Measurements from ENCODE around the gene ARMC2.
A peak's percentile ranks its signal among the peaks of the same experiment; 100 is the strongest.
"Not testable (repeated sequence)": the region's sequence is repeated elsewhere in the genome, so short reads cannot be mapped to it uniquely, and the experiment has no call there.

ARMC2 gene, protein sequence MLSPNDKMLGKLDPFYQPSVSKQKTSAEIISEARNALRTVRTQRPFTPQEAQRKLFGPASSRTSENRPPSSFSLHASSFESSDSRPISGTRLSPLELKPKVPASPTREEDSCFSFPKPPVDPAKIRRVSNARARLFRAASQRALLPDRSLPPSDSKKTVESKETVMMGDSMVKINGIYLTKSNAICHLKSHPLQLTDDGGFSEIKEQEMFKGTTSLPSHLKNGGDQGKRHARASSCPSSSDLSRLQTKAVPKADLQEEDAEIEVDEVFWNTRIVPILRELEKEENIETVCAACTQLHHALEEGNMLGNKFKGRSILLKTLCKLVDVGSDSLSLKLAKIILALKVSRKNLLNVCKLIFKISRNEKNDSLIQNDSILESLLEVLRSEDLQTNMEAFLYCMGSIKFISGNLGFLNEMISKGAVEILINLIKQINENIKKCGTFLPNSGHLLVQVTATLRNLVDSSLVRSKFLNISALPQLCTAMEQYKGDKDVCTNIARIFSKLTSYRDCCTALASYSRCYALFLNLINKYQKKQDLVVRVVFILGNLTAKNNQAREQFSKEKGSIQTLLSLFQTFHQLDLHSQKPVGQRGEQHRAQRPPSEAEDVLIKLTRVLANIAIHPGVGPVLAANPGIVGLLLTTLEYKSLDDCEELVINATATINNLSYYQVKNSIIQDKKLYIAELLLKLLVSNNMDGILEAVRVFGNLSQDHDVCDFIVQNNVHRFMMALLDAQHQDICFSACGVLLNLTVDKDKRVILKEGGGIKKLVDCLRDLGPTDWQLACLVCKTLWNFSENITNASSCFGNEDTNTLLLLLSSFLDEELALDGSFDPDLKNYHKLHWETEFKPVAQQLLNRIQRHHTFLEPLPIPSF

DNA sequence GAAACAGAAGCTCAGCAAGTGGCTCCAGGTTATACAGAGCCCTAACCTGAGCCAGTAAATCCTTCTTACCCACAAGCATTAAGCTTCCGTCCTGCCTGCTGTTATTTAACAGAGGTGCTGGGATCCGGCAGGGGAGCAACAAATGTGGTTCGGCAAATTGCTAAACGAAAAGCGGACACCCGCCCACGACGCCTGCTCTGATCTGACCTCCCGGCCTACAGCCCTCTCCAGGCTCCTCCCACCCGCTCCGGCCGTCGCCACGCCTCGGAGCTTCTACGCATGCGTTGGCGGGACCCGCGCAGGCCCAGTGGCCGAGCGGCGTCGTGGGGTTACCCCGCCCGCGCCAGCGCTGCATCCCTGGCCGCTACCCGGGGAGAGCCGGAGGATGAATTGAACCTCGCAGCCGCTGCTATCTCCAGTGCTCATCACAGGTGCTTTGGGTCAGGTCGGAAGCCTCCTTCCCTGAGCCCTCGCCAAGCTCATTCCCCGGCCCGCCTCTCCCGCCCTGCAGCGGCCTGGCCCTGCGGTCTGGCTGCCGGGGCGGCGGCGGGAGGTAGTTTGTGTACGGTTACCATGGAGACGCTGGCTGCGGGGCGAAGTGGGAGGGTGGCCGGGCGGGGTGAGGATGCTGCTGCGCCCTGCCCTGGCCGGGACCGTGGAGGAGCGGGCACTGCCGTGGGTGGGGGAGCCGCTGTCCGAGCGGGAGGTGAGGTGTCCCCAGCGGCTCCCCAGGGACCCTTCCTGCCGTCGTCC is at the start of gene ARMC2:
Gene ARMC2, plus strand, starts transcription at position 307 of the 753 bp plus-strand sequence. CDS start 5,846 bp downstream, outside the sequence.
- peak; percentile 67 for DNase-seq (ENCODE audit: low read depth, low spot score)

DNA sequence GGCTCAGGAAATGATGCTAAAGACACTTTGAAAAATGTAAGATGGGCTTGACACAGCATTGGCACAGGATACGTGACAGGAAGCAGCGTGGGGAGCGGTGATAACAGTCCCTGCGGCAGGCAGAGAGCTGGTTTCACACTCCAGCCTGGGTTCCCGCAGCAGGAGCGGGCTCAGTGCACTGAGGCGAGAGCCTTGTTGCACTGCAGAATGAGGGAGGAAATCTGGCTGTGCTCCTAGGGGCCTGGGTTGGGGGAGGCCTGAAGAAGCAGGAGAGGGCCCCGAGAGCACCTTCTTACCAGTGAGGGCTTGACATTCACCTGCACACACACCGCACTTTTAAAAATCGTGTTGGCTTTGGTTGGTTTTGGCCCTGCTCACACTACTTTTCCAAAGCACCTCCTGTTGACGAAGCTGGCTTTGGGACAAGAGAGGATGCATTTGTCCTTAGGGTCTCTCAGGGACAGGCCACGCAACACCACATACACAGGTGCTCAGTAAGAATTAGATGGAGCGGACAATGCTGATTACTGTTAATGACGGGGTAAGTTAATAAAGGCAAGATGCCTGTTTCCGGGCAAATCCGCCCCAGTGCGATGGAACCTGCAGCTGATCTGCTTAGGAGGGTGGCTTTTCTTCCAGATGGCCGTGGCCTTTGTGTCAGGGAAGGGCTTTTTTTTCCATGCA is 49.4 kb upstream of the ARMC2 start:
- no peak for DNase-seq (ENCODE audit: low read depth, low spot score)

DNA sequence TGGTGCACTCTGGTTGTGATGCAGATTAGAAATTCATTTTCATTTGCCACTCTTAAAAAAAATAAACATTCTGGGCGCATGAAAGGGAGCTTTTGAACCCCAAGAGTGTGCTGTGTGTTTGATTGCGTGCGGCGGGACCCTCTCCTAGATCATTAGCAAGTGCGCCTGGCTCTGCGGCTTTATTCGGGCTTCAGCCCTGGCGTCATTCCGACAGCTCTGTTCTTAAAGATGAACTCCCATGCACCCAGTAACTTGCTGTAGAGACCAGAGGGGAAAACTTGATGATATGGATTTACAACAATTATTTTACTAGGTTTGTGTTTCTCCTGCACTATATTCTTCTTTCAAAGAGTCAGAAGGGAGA is 48.9 kb upstream of the ARMC2 start:
- no peak for DNase-seq (ENCODE audit: low read depth, low spot score)

DNA sequence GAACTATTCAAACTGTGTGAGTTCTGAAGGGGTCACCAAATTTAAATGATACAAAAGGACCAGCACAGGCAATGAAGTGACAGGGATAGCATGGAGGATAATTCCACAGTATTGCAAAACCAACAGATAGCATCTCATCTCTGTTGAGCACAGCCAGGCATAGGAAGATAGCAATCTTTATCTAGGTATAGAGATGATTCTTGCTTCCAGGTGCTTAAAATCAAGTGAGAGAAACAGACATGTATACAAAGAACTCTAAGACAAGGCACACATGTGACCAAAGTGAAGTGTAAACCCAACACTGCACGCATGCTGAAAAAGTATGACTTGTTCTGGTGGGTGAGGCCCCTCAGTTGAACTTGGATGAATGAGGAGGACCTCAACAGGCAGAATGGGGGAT is 48.4 kb upstream of the ARMC2 start:
- DNase-seq (ENCODE audit: low read depth, low spot score): no peak

DNA sequence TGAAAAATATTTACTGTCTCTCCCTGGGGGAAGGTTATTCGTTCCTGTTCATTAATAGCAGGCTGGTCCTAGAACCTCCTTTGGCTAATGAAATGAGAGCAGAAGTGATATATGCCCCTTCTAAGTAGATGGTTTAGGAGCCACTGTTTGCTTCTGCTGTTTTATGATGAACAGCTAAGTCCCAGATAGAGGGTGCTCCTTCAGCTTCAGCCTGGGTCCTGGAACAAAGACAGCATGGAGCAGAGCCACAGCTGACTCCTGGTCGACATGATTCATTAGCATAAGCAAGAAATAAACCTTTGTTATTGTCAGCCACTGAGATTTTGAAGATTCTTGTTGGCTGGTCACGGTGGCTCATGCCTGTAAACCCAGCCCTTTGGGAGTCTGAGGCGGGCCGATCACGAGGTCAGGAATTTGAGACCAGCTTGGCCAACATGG is 47.8 kb upstream of the ARMC2 start:
- DNase-seq (ENCODE audit: low read depth, low spot score): no peak

DNA sequence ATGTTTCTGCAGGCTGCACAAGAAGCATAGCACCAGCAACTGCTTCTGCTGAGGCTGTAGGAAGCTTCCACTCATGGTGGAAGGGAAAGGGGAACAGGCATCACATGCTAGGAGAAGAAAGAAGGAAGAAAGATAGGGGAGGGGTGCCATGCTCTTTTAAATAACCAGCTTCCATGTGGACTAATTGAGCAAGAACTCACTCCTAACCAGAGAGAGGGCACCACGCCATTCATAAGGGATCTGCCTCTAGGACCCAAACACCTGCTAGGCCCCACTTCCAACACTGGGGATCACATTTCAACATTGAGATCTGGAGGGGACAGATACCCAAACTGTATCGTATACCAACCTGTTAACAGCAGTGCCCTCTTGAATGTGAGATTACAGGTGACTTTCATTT is 46.9 kb upstream of the ARMC2 start:
- DNase-seq (ENCODE audit: low read depth, low spot score): no peak

DNA sequence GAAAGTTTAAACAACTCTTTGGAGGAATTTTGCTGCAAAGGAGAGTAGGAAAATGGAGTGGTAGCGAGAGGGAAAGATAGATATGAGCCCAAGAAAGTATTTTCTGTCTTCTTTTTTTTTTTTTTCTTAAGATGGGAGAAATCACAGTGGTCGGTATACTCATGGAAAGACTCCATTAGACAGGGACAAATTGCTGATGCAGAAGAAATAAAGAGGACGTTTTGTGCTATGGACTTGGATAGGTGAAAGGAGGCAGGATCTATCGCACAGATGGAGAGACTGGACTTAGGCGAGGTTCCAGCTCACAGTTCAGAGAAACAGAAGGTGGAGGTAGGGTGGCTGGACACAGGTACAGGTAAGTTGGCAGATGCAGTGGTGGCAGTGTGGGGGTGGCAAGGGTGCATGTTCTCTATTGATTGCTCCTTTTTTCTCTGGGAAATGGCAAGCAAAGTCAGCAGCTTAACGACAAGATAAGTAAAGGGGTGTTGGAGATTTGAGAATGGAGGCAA is 44.2 kb upstream of the ARMC2 start:
- DNase-seq (ENCODE audit: low read depth, low spot score): no peak

DNA sequence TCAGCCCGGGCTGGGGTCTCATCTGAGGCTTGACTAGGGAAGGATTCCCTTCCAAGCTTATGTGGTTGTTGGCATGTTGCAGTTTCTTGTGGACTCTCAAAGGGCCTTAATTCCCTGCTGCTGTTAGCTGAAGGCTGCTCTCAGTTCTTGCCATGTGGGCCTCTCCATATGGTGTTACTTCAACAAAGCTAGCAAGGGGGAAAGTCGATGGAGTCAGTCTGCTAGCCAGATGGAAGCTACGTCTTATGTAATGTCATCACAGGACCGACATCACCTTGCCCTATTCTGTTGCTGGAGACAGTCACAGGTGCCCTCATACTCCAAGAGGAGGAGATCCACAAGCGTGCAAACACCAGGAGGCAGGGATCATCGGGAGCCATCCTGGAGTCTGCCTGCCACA is 43.3 kb upstream of the ARMC2 start:
- no peak for DNase-seq (ENCODE audit: low read depth, low spot score)

DNA sequence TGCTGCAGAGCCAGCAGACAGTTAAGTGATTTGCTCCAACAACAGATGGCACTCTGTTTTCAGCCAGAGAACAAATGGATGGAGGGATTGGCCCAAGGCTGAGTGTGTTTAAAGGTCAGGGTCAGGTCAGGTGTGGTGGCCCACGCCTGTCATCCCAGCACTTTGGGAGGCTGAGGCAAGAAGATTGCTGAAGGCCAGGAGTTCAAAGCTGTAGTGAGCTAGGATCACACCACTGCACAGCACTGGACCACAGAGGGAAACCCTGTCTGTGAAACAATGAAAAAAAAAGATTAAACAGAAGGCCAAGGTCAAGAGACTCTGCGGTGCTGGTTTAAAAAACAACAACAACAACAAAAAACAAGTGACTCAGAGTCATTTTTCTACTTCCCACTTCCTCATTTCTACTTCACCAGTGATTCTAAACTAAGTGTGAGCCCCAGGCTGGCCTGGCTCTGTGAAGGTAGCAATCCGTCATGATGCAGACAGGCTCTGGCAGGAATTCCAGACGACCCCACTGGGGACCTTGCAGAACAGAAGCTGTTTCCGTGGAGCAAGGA is 42.5 kb upstream of the ARMC2 start:
- no peak for DNase-seq (ENCODE audit: low read depth, low spot score)

DNA sequence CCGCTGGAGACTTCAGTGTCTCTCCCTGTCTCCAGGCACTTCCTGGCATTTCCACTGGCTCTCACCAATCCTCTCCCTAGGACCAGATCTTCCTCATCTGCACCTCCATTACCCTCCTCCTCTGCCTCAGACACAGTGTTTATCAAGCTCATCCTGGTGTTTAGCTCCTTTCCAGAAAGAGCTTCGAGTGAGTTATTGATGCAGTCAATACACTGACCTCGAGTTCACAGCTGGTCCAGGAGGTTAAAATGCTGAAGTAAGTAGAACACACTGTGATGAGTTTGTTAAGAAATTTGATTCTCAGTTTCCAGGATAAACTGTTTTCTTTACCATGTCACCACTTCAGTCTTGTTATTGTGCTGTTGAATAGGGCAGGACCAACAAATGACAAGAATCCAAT is 42.1 kb upstream of the ARMC2 start:
- no peak for DNase-seq (ENCODE audit: low read depth, low spot score)

DNA sequence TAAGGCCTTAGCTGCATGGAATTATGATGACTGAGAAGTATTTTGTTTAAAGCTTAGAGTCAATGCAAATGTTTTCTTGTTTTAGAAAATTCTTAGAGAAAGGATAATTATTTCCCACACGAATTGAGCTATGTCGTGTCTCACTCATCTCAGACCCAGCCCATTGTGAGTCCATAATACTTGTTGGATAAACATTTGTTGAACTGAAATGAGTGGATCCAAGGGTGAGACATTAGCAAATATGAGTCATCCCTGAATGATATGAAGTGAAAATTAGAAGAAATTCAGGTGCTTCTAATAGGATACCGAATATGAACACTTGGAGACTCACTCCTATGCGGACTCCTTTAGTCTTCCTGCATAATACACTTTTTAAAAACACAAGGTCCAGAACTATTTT is 41.6 kb upstream of the ARMC2 start:
- no peak for DNase-seq (ENCODE audit: low read depth, low spot score)

DNA sequence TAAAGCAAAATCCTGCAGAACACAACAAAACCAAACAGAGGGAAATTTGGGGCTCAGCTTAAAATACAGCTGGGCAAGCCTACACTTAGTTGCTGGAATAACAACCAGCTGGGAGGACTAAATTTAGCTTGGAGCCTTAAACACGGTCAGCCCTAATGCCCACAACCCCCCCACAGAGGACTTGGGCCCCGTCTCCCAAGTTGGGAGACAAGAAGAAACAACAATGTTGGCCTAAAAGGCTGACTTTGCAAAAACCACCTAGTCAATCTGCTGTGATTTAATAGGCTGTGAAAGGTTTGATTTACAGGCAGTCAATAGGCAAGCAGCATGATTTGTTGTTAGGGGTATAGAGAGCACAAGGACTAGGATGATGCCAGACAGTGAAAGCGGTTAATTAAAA is 40.3 kb upstream of the ARMC2 start:
- no peak for DNase-seq (ENCODE audit: low read depth, low spot score)

DNA sequence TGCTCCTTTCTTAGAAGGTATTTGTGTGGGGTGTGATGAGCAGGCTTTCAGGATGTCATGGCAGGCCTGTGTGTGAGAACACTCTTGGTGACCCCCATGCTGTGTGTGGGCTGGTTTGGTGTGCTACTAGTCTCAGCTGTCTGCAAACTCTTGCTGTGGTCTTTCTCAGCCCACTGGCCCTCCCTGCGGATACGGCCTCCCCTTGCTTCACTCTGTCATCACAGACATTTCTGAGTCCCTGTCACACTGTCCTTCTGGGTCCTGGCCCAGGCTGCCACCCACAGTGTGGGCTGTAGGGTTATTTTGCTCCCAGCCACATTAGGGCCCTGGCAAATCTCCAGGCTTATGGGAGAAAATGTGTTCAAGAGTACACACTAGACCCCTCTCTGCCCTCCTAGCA is 39.0 kb upstream of the ARMC2 start:
- no peak for DNase-seq (ENCODE audit: low read depth, low spot score)

DNA sequence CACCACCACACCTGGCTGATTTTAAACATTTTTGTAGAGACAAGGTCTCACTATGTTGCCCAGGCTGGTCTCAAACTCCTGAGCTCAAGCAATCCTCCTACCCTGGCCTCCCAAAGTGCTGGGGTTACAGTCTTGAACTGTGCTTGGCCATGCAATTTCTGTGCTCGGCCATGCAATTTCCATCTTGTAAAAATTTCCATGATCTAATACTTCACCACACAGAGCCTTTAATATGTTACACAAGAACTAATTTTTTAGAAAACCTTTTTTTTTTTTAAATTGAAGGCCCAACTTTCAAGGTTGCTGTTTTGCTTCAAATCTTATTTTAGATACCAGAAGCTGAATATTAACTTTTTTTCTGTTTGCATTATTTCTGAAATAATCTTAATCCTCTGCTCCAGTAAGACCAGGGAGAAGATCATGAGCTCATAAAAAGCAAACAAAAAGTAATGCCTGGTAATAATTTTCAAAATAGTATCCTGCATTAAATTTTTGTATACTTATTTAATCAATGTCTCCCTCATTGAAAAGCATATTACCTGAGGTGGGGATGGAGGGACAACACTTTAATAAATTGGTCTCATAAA is 38.1 kb upstream of the ARMC2 start:
- no peak for DNase-seq (ENCODE audit: low read depth, low spot score)

DNA sequence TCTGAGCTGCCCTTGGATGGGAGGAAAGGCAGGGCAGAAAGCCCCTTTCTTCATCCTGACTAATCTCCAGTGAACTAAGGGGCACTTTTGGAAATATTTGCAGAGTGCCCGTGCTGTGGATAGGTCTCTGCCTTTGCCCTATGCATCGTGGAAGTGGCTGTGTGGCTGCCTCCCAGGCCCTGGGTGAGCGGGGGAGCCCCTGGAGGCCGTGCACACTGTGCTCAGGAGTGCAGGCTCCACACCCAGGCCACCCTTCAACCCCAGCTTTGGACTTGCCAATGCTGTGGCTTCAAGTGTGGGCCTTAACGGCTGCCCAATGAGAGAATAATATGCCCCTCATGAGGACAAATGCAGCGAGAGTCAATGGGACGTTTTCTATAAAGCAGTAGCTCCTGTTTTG is 36.7 kb upstream of the ARMC2 start:
- no peak for DNase-seq (ENCODE audit: low read depth, low spot score)

DNA sequence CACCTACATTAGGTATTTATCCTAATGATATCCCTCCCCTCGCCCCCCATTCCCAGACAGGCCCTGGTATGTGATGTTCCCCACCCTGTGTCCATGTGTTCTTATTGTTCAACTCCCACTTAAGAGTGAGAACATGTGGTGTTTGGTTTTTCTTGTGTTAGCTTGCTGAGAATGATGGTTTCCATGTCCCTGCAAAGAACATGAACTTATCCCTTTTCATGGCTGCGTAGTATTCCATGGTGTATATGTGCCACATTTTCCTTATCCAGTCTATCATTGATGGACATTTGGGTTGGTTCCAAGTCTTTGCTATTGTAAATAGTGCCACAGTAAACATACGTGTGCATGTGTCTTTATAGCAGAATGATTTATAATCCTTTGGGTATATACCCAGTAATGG is 35.0 kb upstream of the ARMC2 start:
- not testable (repeated sequence) for DNase-seq (ENCODE audit: low read depth, low spot score)

DNA sequence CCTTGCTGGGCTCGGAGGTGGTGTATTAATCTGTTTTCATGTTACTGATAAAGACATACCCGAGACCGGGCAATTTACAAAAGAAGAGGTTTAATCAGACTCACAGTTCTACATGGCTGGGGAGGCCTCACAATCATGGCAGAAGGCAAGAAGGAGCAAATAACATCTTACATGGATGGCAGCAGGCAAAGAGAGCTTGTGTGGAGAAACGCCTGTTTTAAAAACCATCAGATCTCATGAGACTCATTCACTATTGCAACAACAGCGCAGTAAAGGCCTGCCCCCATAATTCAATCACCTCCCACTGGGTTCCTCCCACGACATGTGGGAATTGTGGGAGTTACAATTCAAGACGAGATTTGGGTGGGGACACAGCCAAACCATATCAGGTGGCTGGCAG is 30.9 kb upstream of the ARMC2 start:
- DNase-seq (ENCODE audit: low read depth, low spot score): not testable (repeated sequence)

DNA sequence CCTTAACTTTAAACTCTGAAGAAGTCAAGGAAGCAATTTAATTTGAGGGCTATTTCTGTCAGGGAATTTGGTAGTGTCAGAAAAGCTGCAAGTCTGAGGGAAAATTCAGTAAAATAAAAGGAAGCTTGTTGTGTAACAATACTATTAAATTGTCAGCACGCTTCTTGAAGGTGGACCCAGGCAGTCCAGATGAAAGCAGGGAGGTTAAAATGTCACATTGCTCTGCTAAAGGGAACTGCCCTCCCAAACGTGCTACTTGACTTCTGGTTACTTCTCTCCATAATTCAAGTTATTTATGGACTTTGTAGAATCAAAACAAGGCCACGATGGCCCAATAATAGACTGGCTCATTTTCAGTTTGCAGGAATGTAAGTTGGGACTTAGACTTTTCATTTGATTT is 28.2 kb upstream of the ARMC2 start:
- no peak for DNase-seq (ENCODE audit: low read depth, low spot score)

DNA sequence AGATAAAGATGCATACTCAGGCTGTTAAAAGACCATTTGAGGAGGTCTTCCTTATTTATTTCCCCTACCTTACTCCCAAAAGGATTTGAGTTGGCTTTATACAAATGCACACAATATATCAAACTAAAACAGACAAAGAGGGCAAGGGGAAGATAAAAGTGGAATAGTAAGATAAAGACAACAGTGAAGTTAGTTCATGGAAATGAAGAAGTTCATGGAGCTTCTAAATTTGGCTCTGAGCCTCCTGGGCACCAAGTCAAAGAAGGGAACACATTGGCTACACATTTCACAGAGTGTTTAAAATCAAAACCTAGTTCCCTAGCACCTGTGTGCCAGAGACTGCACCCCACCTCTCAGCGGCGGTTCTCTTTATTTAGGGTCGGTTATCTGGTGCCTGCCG is 25.8 kb upstream of the ARMC2 start:
- no peak for DNase-seq (ENCODE audit: low read depth, low spot score)

DNA sequence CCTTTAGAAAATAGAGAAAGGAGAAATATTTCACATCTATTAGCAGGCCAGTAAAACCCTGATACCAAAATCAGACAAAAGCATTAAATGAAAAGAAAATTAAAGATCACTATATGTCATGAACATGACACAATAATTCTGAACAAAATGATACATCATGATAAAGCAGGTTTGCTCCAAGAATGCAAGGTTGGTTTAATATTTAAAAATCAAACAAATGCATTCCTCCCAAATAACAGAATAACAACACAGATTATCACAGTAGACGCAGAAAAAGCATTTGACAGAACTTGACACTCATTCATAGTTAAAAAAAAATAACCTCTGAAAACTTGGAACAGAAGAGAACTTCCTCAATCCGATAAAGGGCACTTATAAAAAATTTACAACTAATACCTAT is 22.9 kb upstream of the ARMC2 start:
- no peak for DNase-seq (ENCODE audit: low read depth, low spot score)

DNA sequence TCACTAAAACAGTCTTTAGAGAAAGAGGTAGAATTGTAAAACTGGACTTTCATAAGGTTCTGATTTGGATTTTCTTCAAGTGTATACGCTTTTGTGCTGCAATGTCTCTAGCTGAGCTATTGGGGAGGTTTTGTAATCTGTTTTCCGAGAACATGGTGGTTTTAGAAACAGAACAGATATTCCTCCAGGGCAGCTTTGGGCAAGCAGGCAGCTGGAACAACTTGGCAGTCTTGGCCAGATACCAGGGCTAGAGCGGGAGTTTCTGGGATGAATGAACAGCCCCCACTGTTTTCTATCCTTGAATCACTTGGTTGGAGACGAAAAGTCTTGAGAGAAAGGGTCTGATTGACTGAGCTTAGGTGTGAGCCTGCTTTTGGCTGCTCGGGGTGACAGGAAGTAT is 17.1 kb upstream of the ARMC2 start:
- no peak for DNase-seq (ENCODE audit: low read depth, low spot score)
